ENCODE data around the gene ACAD10. TPM values are rescaled to one million over a fixed set of nuclear protein-coding genes. Genes with fewer than 3 reads are reported as not detected.

Gene ACAD10
- total RNA-seq, 4 donors from 2014 or later = 8.8 to 21.6 (median 16.8) TPM

DNA sequence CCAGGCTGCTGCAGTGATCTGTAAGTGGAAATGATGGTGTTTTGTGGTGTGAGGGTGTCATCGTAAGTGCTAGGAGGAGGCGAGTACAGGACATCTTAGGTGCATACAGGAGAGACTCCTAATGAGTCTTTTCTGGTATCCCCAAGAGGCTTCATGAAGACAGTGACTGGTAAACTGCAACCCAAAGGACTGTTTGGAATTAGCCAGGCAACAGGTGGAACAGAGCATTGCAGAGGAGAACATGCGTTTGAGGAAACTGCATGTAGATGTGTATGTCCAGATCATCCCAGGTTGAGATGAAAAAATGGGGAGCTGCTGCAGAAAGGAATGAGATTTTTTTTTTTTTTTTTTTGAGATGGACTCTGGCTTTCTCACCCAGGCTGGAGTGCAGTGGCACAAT, 5.4 kb downstream of the ACAD10 start:
- Histone ChIP-seq H3K27me3 (no peaks in the 10 kb centered on the region), H3K4me1 (peaks cover 8 to 15% (median 13%) of the 10 kb centered on the region in 4 donors), H3K9me3 (no peaks in the 10 kb centered on the region), H3K4me3 (no peak overlapping the region), H3K27ac (replicated peaks in 1 of 4) (no peak overlapping the region), H3K36me3 (peaks cover 14 to 40% (median 37%) of the 10 kb centered on the region in 4 donors)
- 97% methylated on average over 3 of the region's 3 CpGs for WGBS
- intact Hi-C loops (cut with DNase I) = no loop called here
- TF ChIP-seq, protein P1, sequence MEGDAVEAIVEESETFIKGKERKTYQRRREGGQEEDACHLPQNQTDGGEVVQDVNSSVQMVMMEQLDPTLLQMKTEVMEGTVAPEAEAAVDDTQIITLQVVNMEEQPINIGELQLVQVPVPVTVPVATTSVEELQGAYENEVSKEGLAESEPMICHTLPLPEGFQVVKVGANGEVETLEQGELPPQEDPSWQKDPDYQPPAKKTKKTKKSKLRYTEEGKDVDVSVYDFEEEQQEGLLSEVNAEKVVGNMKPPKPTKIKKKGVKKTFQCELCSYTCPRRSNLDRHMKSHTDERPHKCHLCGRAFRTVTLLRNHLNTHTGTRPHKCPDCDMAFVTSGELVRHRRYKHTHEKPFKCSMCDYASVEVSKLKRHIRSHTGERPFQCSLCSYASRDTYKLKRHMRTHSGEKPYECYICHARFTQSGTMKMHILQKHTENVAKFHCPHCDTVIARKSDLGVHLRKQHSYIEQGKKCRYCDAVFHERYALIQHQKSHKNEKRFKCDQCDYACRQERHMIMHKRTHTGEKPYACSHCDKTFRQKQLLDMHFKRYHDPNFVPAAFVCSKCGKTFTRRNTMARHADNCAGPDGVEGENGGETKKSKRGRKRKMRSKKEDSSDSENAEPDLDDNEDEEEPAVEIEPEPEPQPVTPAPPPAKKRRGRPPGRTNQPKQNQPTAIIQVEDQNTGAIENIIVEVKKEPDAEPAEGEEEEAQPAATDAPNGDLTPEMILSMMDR (IDR thresholded peaks at IDR 0.05) = no peak
- no peak for TF ChIP-seq EP300 (IDR thresholded peaks at IDR 0.05)
- no peak for TF ChIP-seq POLR2A (IDR thresholded peaks at IDR 0.05; ENCODE audit: low read depth)
- TF ChIP-seq POLR2AphosphoS5 (IDR thresholded peaks at IDR 0.05) = no peak
- DNase-seq (ENCODE audit: extremely low spot score) = no peak

DNA sequence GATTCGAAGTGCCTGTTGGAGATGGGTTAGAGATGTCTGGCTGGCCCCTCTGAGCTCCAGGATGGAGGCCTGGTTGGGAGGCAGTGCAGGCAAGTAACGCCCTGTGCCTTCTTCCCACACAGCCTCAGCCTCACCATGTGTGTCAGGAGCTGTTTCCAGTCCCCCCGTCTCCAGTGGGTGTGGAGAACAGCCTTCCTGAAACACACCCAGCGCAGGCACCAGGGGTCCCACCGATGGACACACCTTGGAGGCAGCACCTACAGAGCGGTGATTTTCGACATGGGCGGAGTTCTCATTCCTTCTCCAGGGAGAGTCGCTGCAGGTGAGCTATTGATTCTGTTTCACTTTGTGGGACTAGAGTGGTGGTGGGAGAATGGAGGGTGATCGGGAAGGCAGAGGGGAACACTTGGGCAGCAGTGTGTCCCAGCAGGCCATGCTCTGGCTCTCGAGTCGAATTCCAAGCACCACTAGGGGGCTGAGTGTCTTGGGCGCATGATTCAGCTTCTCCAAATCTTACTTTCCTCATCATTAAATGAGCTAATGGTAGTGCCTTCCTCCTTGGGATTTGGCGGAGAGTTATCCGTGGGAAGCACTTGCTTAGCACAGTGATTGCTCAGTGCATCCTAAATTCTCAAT, 6.8 kb downstream of the ACAD10 start:
- intact Hi-C loops (cut with DNase I) = no loop called here
- Histone ChIP-seq H3K4me3 (no peak overlapping the region), H3K9me3 (no peaks in the 10 kb centered on the region), H3K27me3 (no peaks in the 10 kb centered on the region), H3K36me3 (peaks cover 18 to 52% (median 49%) of the 10 kb centered on the region in 4 donors), H3K4me1 (peaks cover 0 to 1% (median 0%) of the 10 kb centered on the region in 4 donors), H3K27ac (replicated peaks in 1 of 4) (no peak overlapping the region)
- TF ChIP-seq, protein P1 (IDR thresholded peaks at IDR 0.05) = no peak
- no peak for TF ChIP-seq EP300 (IDR thresholded peaks at IDR 0.05)
- no peak for TF ChIP-seq POLR2A (IDR thresholded peaks at IDR 0.05; ENCODE audit: low read depth)
- TF ChIP-seq POLR2AphosphoS5 (IDR thresholded peaks at IDR 0.05) = no peak
- WGBS = 79% methylated on average over 12 of the region's 15 CpGs
- DNase-seq (ENCODE audit: extremely low spot score) = no peak

DNA sequence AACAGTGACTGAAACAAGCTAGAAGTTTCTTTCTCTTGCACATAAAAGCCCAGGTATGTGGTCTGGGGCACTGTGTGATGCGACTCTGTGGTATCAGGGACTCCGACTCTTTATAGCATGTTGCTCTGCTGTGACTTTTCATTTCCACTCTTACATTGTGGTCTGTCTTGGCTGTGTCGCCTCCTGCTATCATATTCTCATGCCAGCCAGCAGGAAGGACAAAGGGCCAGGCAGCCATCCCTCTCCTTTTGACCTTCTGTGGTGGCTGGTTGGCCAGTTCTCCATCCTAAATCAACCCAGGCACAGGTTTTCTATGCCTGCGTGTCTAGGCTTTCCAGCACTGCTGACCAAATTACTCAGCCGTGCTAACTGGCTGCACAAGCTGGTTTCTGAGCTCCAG, 8.0 kb downstream of the ACAD10 start:
- no peaks in the 10 kb centered on the region for H3K4me1 ChIP-seq
- intact Hi-C loops (cut with DNase I) = no loop called here
- H3K36me3 ChIP-seq = peaks cover 19 to 61% (median 59%) of the 10 kb centered on the region in 4 donors
- DNase-seq (ENCODE audit: extremely low spot score) = no peak
- no peaks in the 10 kb centered on the region for H3K9me3 ChIP-seq
- no peak overlapping the region for H3K4me3 ChIP-seq
- no peaks in the 10 kb centered on the region for H3K27me3 ChIP-seq
- 88% methylated on average over 5 of the region's 5 CpGs for WGBS
- no peak overlapping the region for H3K27ac ChIP-seq (replicated peaks in 1 of 4)
- TF ChIP-seq POLR2A (IDR thresholded peaks at IDR 0.05; ENCODE audit: low read depth) (no peak), EP300 (IDR thresholded peaks at IDR 0.05) (no peak), POLR2AphosphoS5 (IDR thresholded peaks at IDR 0.05) (no peak)
- TF ChIP-seq, protein P1 (IDR thresholded peaks at IDR 0.05) = no peak

DNA sequence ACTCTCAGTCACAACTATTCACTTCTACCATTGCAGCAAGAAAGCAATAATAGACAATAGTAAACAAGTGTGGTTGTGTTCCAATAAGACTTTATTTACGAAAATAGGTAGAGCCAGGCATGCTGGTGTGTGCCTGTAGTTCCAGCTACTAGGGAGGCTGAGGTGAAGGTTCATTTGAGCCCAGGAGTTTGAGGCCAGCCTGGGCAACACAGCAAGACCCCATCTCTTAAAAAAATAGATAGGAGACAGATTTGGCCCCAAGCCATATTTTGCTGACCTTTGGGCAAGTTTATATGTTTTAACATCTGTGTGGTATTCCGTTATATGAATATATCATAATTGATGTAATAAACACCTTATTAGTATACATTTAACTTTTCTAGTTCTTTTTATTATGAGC, 14.1 kb downstream of the ACAD10 start:
- intact Hi-C loops (cut with DNase I) = no loop called here
- Histone ChIP-seq H3K27ac (replicated peaks in 1 of 4) (no peak overlapping the region), H3K4me3 (no peak overlapping the region), H3K27me3 (no peaks in the 10 kb centered on the region), H3K36me3 (peaks cover 23 to 95% (median 77%) of the 10 kb centered on the region in 4 donors), H3K4me1 (no peaks in the 10 kb centered on the region), H3K9me3 (no peaks in the 10 kb centered on the region)
- 88% methylated on average over 2 of the region's 2 CpGs for WGBS
- DNase-seq (ENCODE audit: extremely low spot score) = no peak
- TF ChIP-seq POLR2A (IDR thresholded peaks at IDR 0.05; ENCODE audit: low read depth) = no peak
- no peak for TF ChIP-seq POLR2AphosphoS5 (IDR thresholded peaks at IDR 0.05)
- no peak for TF ChIP-seq EP300 (IDR thresholded peaks at IDR 0.05)
- TF ChIP-seq, protein P1 (IDR thresholded peaks at IDR 0.05) = no peak

DNA sequence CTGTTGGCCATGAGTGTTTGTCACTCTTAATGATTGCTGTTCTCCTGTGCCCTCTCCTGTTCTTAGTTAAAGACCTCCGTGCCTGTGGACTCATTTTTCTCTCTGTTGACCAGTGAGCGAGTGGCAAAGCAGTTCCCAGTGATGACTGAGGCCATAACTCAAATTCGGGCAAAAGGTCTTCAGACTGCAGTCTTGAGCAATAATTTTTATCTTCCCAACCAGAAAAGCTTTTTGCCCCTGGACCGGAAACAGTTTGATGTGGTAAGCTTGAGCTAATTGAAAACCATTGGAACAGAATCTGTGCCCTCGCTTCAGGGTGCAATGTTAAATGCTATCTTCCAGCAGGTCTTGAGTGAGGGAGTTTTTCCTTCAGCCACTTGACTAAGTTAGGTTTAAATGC, 19.8 kb downstream of the ACAD10 start:
- WGBS = 89% methylated on average over 5 of the region's 5 CpGs
- Histone ChIP-seq H3K27me3 (no peaks in the 10 kb centered on the region), H3K4me1 (no peaks in the 10 kb centered on the region)

More for the DNA sequence above, 19.8 kb downstream of the ACAD10 start:
- Histone ChIP-seq H3K27ac (replicated peaks in 1 of 4) (no peak overlapping the region), H3K36me3 (peaks cover 45 to 100% (median 79%) of the 10 kb centered on the region in 4 donors), H3K9me3 (no peaks in the 10 kb centered on the region), H3K4me3 (no peak overlapping the region)
- intact Hi-C loops (cut with DNase I) = no loop called here
- DNase-seq (ENCODE audit: extremely low spot score) = no peak
- no peak for TF ChIP-seq EP300 (IDR thresholded peaks at IDR 0.05)
- TF ChIP-seq POLR2A (IDR thresholded peaks at IDR 0.05; ENCODE audit: low read depth) = no peak
- TF ChIP-seq, protein P1 (IDR thresholded peaks at IDR 0.05) = no peak
- no peak for TF ChIP-seq POLR2AphosphoS5 (IDR thresholded peaks at IDR 0.05)
